IMR-90 (cell line): Measurements from ENCODE around the gene TNF. TPM values are rescaled to one million over a fixed set of nuclear protein-coding genes. Genes with fewer than 3 reads are reported as not detected.

Experiments
- ATAC-seq: fragments of 200-7000 bp; cut with Tn5 transposase; 2 replicates; pipeline ENCODE4 v1.9.1; 2020; ENCODE audit warnings: low read depth, mild to moderate bottlenecking, moderate library complexity
- BruUV-seq: library from RNA; stranded (reverse); fragments of 400-500 nt; replicated peaks from 2 replicates; lab custom pipeline; 2021; lab: Mats Ljungman, UMichigan
- CTCF ChIA-PET: fragments of 300-600 bp; formaldehyde crosslinking; extraction: SDS; loops from one replicate; lab custom pipeline; 2021; ENCODE audit warnings: antibody characterized with exemption; lab: Yijun Ruan, JAX
- POLR2A ChIA-PET: fragments of 300-600 bp; sonication (Branson Sonifier 250); formaldehyde crosslinking; loops from one replicate; lab custom pipeline; 2022; ENCODE audit warnings: antibody characterized with exemption; ENCODE audit not compliant: unreplicated experiment; lab: Charles Lee
- DNase-seq: peaks from one replicate; pipeline ENCODE4 v3.0.0; 2013
- H2AFZ ChIP-seq: replicated peaks from 2 replicates; pipeline ENCODE3; 2013; ENCODE audit warnings: low read length, mild to moderate bottlenecking; ENCODE audit not compliant: poor library complexity
- H2AK5ac ChIP-seq: 2 replicates; pipeline ENCODE4 v1.6.1; 2013; ENCODE audit warnings: low read depth, low read length, inconsistent platforms
- H2AK9ac ChIP-seq: replicated peaks from 2 replicates; pipeline ENCODE3; 2013; ENCODE audit warnings: mild to moderate bottlenecking, low read depth, low read length, moderate library complexity; ENCODE audit not compliant: poor library complexity
- H2BK120ac ChIP-seq: 2 replicates; pipeline ENCODE4 v1.6.1; 2013; ENCODE audit warnings: low read depth, low read length, inconsistent platforms
- H2BK15ac ChIP-seq: 3 replicates; pipeline ENCODE4 v1.6.1; 2013; ENCODE audit warnings: low read depth, low read length, inconsistent platforms
- H2BK20ac ChIP-seq: 2 replicates; pipeline ENCODE4 v1.6.1; 2013; ENCODE audit warnings: low read depth, mild to moderate bottlenecking, inconsistent platforms, low read length, moderate library complexity
- H2BK5ac ChIP-seq: 2 replicates; pipeline ENCODE4 v1.6.1; 2013; ENCODE audit warnings: mild to moderate bottlenecking, low read depth, low read length, inconsistent platforms; ENCODE audit not compliant: poor library complexity, severe bottlenecking
- H3K14ac ChIP-seq: replicated peaks from 2 replicates; pipeline ENCODE4 v1.6.1; 2013; ENCODE audit warnings: low read depth, low read length, inconsistent platforms
- H3K18ac ChIP-seq: 2 replicates; pipeline ENCODE4 v1.6.1; 2013; ENCODE audit warnings: low read depth, low read length, control low read depth
- H3K23ac ChIP-seq: 2 replicates; pipeline ENCODE4 v1.6.1; 2013; ENCODE audit warnings: low read depth, low read length, inconsistent platforms
- H3K27ac ChIP-seq: 2 replicates; pipeline ENCODE4 v1.5.1; 2013; ENCODE audit warnings: mild to moderate bottlenecking, control low read depth, low read length; ENCODE audit not compliant: insufficient read depth
- H3K27me3 ChIP-seq: 2 replicates; pipeline ENCODE4 v1.6.1; 2013; ENCODE audit warnings: low read length; ENCODE audit not compliant: control insufficient read depth, insufficient read depth
- H3K36me3 ChIP-seq: 2 replicates; pipeline ENCODE4 v1.6.1; 2013; ENCODE audit warnings: low read length, mixed read lengths; ENCODE audit not compliant: control insufficient read depth, insufficient read depth
- H3K4ac ChIP-seq: 2 replicates; pipeline ENCODE4 v1.6.1; 2013; ENCODE audit warnings: low read depth, low read length, inconsistent platforms
- H3K4me1 ChIP-seq: 2 replicates; pipeline ENCODE4 v1.6.1; 2013; ENCODE audit warnings: low read length, mixed read lengths; ENCODE audit not compliant: control insufficient read depth, insufficient read depth
- H3K4me2 ChIP-seq: 2 replicates; pipeline ENCODE4 v1.6.1; 2013; ENCODE audit warnings: low read depth, mild to moderate bottlenecking, control low read depth, low read length, moderate library complexity
- H3K4me3 ChIP-seq: 2 replicates; pipeline ENCODE4 v1.5.1; 2013; ENCODE audit warnings: low read depth, mild to moderate bottlenecking, control low read depth, low read length, moderate library complexity; ENCODE audit not compliant: insufficient read depth
- H3K56ac ChIP-seq: 2 replicates; pipeline ENCODE4 v1.6.1; 2013; ENCODE audit warnings: low read length, inconsistent platforms; ENCODE audit not compliant: insufficient read depth; ENCODE audit errors: extremely low read depth
- H3K79me1 ChIP-seq, 2 experiments: 2 replicates each; pipeline ENCODE4 v1.6.1; 2013; ENCODE audit warnings: low read length in 2 of 2, inconsistent platforms in 1 of 2, low read depth in 1 of 2
- H3K9ac ChIP-seq: 2 replicates; pipeline ENCODE4 v1.6.1; 2013; ENCODE audit warnings: low read depth, low read length, control low read depth
- H3K9me1 ChIP-seq: 2 replicates; pipeline ENCODE4 v1.6.1; 2013; ENCODE audit warnings: low read length, inconsistent platforms; ENCODE audit not compliant: insufficient read depth
- H3K9me3 ChIP-seq: 2 replicates; pipeline ENCODE4 v1.6.1; 2013; ENCODE audit warnings: low read length; ENCODE audit not compliant: control insufficient read depth, insufficient read depth
- H4K20me1 ChIP-seq: 2 replicates; pipeline ENCODE4 v1.6.1; 2013; ENCODE audit warnings: low read length, inconsistent platforms; ENCODE audit not compliant: insufficient read depth
- H4K5ac ChIP-seq: 2 replicates; pipeline ENCODE4 v1.6.1; 2013; ENCODE audit warnings: mild to moderate bottlenecking, low read depth, low read length, control low read depth
- H4K8ac ChIP-seq, 2 experiments: 2 replicates each; pipeline ENCODE4 v1.6.1; 2013; ENCODE audit warnings: low read depth in 2 of 2, low read length in 2 of 2, control low read depth in 1 of 2, inconsistent platforms in 1 of 2
- H4K91ac ChIP-seq: 2 replicates; pipeline ENCODE4 v1.6.1; 2013; ENCODE audit warnings: low read depth, low read length, inconsistent platforms; ENCODE audit not compliant: insufficient read depth
- BHLHE40 ChIP-seq: fragments of 150-350 bp; IDR thresholded peaks from 2 replicates; pipeline ENCODE4 v1.6.1; 2016; ENCODE audit warnings: mild to moderate bottlenecking, low read depth, low read length
- CEBPB ChIP-seq: IDR thresholded peaks from 2 replicates; pipeline ENCODE4 v1.6.1; 2012; ENCODE audit warnings: low read depth, low read length, improper control_type of control experiment
- CHD1 ChIP-seq: IDR thresholded peaks from 2 replicates; pipeline ENCODE4 v1.6.1; 2012; ENCODE audit warnings: low read depth, low read length, improper control_type of control experiment
- FOS ChIP-seq: fragments of 150-350 bp; IDR thresholded peaks from 2 replicates; pipeline ENCODE4 v1.6.1; 2016; ENCODE audit warnings: low read depth, low read length
- MAZ ChIP-seq: IDR thresholded peaks from 2 replicates; pipeline ENCODE4 v1.6.1; 2012; ENCODE audit warnings: low read depth, mild to moderate bottlenecking, low read length, improper control_type of control experiment, moderate library complexity, borderline replicate concordance
- MXI1 ChIP-seq: IDR thresholded peaks from 2 replicates; pipeline ENCODE4 v1.6.1; 2012; ENCODE audit warnings: low read depth, mild to moderate bottlenecking, low read length, moderate library complexity, borderline replicate concordance
- NFE2L2 ChIP-seq: fragments of 150-350 bp; IDR thresholded peaks from 2 replicates; pipeline ENCODE4 v1.6.1; 2016; ENCODE audit warnings: low read depth, mild to moderate bottlenecking, low read length
- POLR2A ChIP-seq: IDR thresholded peaks from 2 replicates; pipeline ENCODE4 v1.6.1; 2012; ENCODE audit warnings: mild to moderate bottlenecking, low read depth, low read length
- RAD21 ChIP-seq: IDR thresholded peaks from 2 replicates; pipeline ENCODE4 v1.6.1; 2012; ENCODE audit warnings: low read length, improper control_type of control experiment
- RCOR1 ChIP-seq: IDR thresholded peaks from 2 replicates; pipeline ENCODE4 v1.6.1; 2012; ENCODE audit warnings: mild to moderate bottlenecking, low read length, improper control_type of control experiment; ENCODE audit not compliant: insufficient replicate concordance
- RFX5 ChIP-seq: IDR thresholded peaks from 2 replicates; pipeline ENCODE4 v1.8.0; 2012; ENCODE audit warnings: low read depth, mild to moderate bottlenecking, low read length, moderate library complexity
- SMC3 ChIP-seq: fragments of 150-350 bp; IDR thresholded peaks from 2 replicates; pipeline ENCODE4 v1.6.1; 2016; ENCODE audit warnings: low read depth, mild to moderate bottlenecking, antibody characterized with exemption, low read length, moderate library complexity
- WGBS, 2 experiments: methylation state at CpG; one replicate each; pipeline versions ENCODE4 v1.1.5 to v1.1.7; 2013; ENCODE audit warnings: missing lambda C conversion rate in 2 of 2; ENCODE audit not compliant: insufficient read length in 1 of 2; ENCODE audit errors: extremely low coverage in 2 of 2; 5-methylcytosine and 5-hydroxymethylcytosine counted together
- dilution Hi-C: fragments of 300-500 bp; cut with HindIII; formaldehyde crosslinking; loops from one replicate; pipeline ENCODE4 v1.14.3; 2018; ENCODE audit warnings: low sequenced_read_pairs; ENCODE audit not compliant: unreplicated experiment
- in situ Hi-C: fragments of 300-500 bp; cut with MboI; formaldehyde crosslinking; loops from 3 replicates; pipeline ENCODE4 v1.14.3; 2019; ENCODE audit warnings: low sequenced_read_pairs, inconsistent platforms, mixed read lengths
- intact Hi-C: fragments of 100-400 bp; cut with micrococcal nuclease; formaldehyde crosslinking; loops from 2 replicates; pipeline ENCODE4 v1.10.0; 2022
- polyA plus RNA-seq, 3 experiments: library from polyadenylated mRNA; depleted of rRNA; stranded (reverse); fragments of >200 nt; gene quantifications; 2 replicates each; pipeline ENCODE4 v1.2.3, GENCODE V29; 2012; ENCODE audit warnings: low replicate concordance in 1 of 3
- total RNA-seq: library from RNA; depleted of rRNA; stranded (reverse); fragments of >200 nt; gene quantifications from 2 replicates; pipeline ENCODE4 v1.2.3, GENCODE V29; 2012
- TF ChIP-seq, protein P1 (sequence below): fragments of 150-350 bp; IDR thresholded peaks from 2 replicates; pipeline ENCODE4 v1.6.1; 2016; ENCODE audit warnings: low read depth, mild to moderate bottlenecking, low read length, moderate library complexity, borderline replicate concordance

The TNF gene
- total and polyA plus RNA-seq, 2 of the 4 experiments (the other 2 are of a cell fraction): not detected

DNA sequence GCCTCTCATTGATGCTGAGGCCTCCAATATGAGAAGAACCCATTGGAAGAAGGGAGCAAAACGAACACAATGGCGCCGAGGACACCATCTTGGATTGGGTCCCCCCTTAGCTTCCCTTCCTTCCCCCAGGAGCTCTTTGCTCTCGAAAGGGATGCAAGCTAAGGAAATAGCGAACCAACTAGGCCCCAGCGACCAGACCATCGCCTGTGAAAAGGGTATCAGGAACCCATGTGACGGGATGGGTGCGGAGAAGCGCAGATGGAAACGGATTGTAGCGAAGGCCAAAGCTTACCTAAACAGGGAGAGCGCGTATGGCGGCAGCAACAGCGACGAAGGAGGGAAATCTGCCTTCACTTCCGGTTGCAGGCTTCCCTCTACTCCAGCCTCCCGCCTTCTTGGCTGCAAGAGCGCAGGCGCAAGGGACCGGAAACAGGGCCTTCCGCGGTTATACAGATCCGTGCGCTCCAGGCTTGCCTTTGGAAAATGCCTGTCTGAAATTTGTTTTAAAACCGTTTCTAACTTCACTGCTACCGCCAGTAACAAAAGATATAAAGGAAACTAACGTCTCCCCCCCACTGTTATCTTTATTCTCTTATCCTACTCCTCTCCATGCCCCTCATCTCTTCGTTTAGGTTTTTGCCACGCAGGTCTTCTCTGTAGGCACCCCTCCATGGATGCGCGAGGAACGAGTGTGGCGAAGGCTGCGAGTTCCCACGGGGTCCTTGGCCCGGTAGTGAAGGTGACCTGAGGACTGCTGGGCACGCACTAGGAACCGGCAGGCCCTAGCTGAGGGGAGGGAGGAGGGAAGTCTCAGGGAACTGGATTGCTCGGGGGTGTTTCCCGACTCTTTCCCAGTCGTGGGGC is 33.5 kb upstream of the TNF start, which contains the start of gene DDX39B:
DDX39B (minus strand) TSS at position 346 of the 864 bp plus-strand sequence. CDS start 1,471 bp downstream, outside the sequence.
- BruUV-seq: no TSS peak
- no peaks in the 10 kb centered on the region for H3K9me3 ChIP-seq
- peak within 1 kb of the TSS; percentile 85 for H3K4me2 ChIP-seq
- peak within 1 kb of the TSS; percentile 99 for H4K91ac ChIP-seq
- peak within 1 kb of the TSS; percentile 87 for H4K5ac ChIP-seq
- H3K4me1 ChIP-seq: peaks cover 10% of the 10 kb centered on the region
- H3K56ac ChIP-seq: peak within 1 kb of the TSS; percentile 99
- peak within 1 kb of the TSS; percentile 72 for H3K4me3 ChIP-seq
- peak within 1 kb of the TSS; percentile 99 for H2AK5ac ChIP-seq
- peaks cover 10 to 54% of the 10 kb centered on the region in 2 experiments for H3K79me1 ChIP-seq
- peak within 1 kb of the TSS; percentile 93 for H2AFZ ChIP-seq
- H4K20me1 ChIP-seq: peaks cover 49% of the 10 kb centered on the region
- H2BK5ac ChIP-seq: peak within 1 kb of the TSS; percentile 99
- H3K18ac ChIP-seq: peak within 1 kb of the TSS; percentile 69
- peak; percentile 83 for ATAC-seq
- H3K14ac ChIP-seq: peak within 1 kb of the TSS; percentile 100
- H3K9ac ChIP-seq: peak within 1 kb of the TSS; percentile 99
- H3K27me3 ChIP-seq: no peaks in the 10 kb centered on the region
- in situ Hi-C loops: loop anchor here (5.0 to 10.0 kb wide), 2 partner anchors 50 to 293 kb away; no protein-coding TSS in a partner anchor
- DNase-seq: peak; percentile 98
- H3K4ac ChIP-seq: peak within 1 kb of the TSS; percentile 96
- peaks cover 26% of the 10 kb centered on the region for H3K36me3 ChIP-seq
- H2AK9ac ChIP-seq: peak within 1 kb of the TSS; percentile 98
- POLR2A ChIA-PET: interaction anchor here (0.5 to 1.0 kb wide), 5 partner anchors 46 to 1427 kb away, joined by 3 to 8 read pairs (median 4); no protein-coding TSS in a partner anchor
- peak within 1 kb of the TSS; percentile 67; the same call in 1 of the 3 replicates for H2BK15ac ChIP-seq
- dilution Hi-C loops: no loop called here
- WGBS, 2 experiments: 0% methylated on average over 12 of the region's 43 CpGs; no CpG with 5 or more reads in 1 of the 2 experiments
- H4K8ac ChIP-seq: peak within 1 kb of the TSS; percentile 87 to 99
- peak within 1 kb of the TSS; percentile 85 for H2BK120ac ChIP-seq
- 0 out of 2 replicates have a peak, but pooled peaks have one; percentile 13 for TF ChIP-seq RAD21
- TF ChIP-seq CHD1: no peak
- TF ChIP-seq POLR2A: peak; percentile 98
- no peak for TF ChIP-seq CEBPB
- no peak for TF ChIP-seq NFE2L2
- TF ChIP-seq MAZ: peak; percentile 54
- TF ChIP-seq, protein P1, sequence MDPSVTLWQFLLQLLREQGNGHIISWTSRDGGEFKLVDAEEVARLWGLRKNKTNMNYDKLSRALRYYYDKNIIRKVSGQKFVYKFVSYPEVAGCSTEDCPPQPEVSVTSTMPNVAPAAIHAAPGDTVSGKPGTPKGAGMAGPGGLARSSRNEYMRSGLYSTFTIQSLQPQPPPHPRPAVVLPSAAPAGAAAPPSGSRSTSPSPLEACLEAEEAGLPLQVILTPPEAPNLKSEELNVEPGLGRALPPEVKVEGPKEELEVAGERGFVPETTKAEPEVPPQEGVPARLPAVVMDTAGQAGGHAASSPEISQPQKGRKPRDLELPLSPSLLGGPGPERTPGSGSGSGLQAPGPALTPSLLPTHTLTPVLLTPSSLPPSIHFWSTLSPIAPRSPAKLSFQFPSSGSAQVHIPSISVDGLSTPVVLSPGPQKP: no peak
- TF ChIP-seq BHLHE40: peak; percentile 8; the same call in 1 of the 2 replicates
- TF ChIP-seq SMC3: no peak
- TF ChIP-seq RCOR1: peak; percentile 52
- TF ChIP-seq RFX5: no peak
- TF ChIP-seq MXI1: peak; percentile 77
- no peak for TF ChIP-seq FOS
- peak within 1 kb of the TSS; percentile 83 for H3K27ac ChIP-seq
- H2BK20ac ChIP-seq: peak within 1 kb of the TSS; percentile 77; the same call in 1 of the 2 replicates
- 0 out of 2 replicates have a peak, but pooled peaks cover 6% of the 10 kb centered on the region for H3K9me1 ChIP-seq
- peak within 1 kb of the TSS; percentile 99 for H3K23ac ChIP-seq
- intact Hi-C loops: loop anchor here (1.0 kb wide), 2 partner anchors 49 to 143 kb away; no protein-coding TSS in a partner anchor
- CTCF ChIA-PET: interaction anchor here (0.6 to 1.5 kb wide), 4 partner anchors 9 to 57 kb away, joined by 3 to 6 read pairs (median 3); no protein-coding TSS in a partner anchor
